Endothelial cell of umbilical vein (primary cell): ENCODE measurements around the gene APBA3. TPM values are rescaled to one million over a fixed set of nuclear protein-coding genes. Genes with fewer than 3 reads are reported as not detected.
"Not testable (repeated sequence)": the region's sequence is repeated elsewhere in the genome, so short reads cannot be mapped to it uniquely, and the experiment has no call there.

ENCODE experiments used
- BruUV-seq: library from RNA; stranded (reverse); fragments of 400-500 nt; replicated peaks from 2 replicates; lab custom pipeline; 2021; lab: Mats Ljungman, UMichigan
- CTCF ChIA-PET: fragments of 300-600, 350-600 bp; sonication (Branson Sonifier 250); formaldehyde crosslinking; loops from one replicate; lab custom pipeline; 2021; ENCODE audit warnings: antibody characterized with exemption, inconsistent platforms; lab: Charles Lee
- POLR2A ChIA-PET: fragments of 300-600, 350-600 bp; sonication (Branson Sonifier 250); formaldehyde crosslinking; loops from one replicate; lab custom pipeline; 2021; ENCODE audit warnings: antibody characterized with exemption, inconsistent platforms; lab: Charles Lee
- DNase-seq: peaks from one replicate; pipeline ENCODE4 v3.0.0-alpha.2; 2011; ENCODE audit warnings: low read depth, low spot score
- FAIRE-seq: peaks from 2 replicates; lab custom pipeline; 2011; peaks lifted over from hg19 to GRCh38; lab: Jason Lieb, UNC
- H2AFZ ChIP-seq: 2 replicates; pipeline ENCODE4 v1.6.0; 2012; ENCODE audit warnings: low read depth, low read length, control low read depth, inconsistent platforms
- H3K27ac ChIP-seq: 2 replicates; pipeline ENCODE4 v1.5.1; 2011; ENCODE audit warnings: low read depth, mild to moderate bottlenecking, control low read depth, low read length, moderate library complexity; ENCODE audit not compliant: insufficient read depth
- H3K27me3 ChIP-seq, 2 experiments: 2 replicates each; pipeline versions ENCODE4 v1.6.0 to v1.6.1; 2011; ENCODE audit warnings: low read length in 2 of 2, mixed read lengths in 1 of 2; ENCODE audit not compliant: control insufficient read depth in 2 of 2, insufficient read depth in 2 of 2
- H3K36me3 ChIP-seq, 2 experiments: 2 replicates in 1 of 2; 3 replicates in 1 of 2; pipeline ENCODE4 v1.5.1; 2011; ENCODE audit warnings: low read length in 2 of 2, mild to moderate bottlenecking in 1 of 2, moderate library complexity in 1 of 2; ENCODE audit not compliant: control insufficient read depth in 2 of 2, insufficient read depth in 2 of 2; ENCODE audit errors: extremely low read depth in 1 of 2
- H3K4me1 ChIP-seq: 3 replicates; pipeline ENCODE4 v1.5.1; 2011; ENCODE audit warnings: mild to moderate bottlenecking, low read length; ENCODE audit not compliant: control insufficient read depth, insufficient read depth; ENCODE audit errors: extremely low read depth
- H3K4me2 ChIP-seq: 2 replicates; pipeline ENCODE4 v1.6.1; 2011; ENCODE audit warnings: low read length, control low read depth, mixed read lengths; ENCODE audit not compliant: insufficient read depth
- H3K4me3 ChIP-seq, 3 experiments: fragments of 200-600 bp in 1 of 3; sonication (generic), shearing (Covaris generic) in 1 of 3; replicated peaks in 1 of 3; 2 replicates each; pipeline ENCODE4 v1.5.1; 2011 to 2016; ENCODE audit warnings: control low read depth in 3 of 3, low read length in 3 of 3, mild to moderate bottlenecking in 2 of 3, inconsistent platforms in 1 of 3, low read depth in 1 of 3, moderate library complexity in 1 of 3; ENCODE audit not compliant: insufficient read depth in 1 of 3
- H3K79me2 ChIP-seq: 2 replicates; pipeline ENCODE4 v1.6.0; 2012; ENCODE audit warnings: low read length, inconsistent platforms; ENCODE audit not compliant: control insufficient read depth, insufficient read depth
- H3K9ac ChIP-seq: replicated peaks from 2 replicates; pipeline ENCODE3; 2011; ENCODE audit warnings: low read length, control low read depth; ENCODE audit not compliant: insufficient read depth; ENCODE audit errors: extremely low read depth
- H3K9me1 ChIP-seq: replicated peaks from 3 replicates; pipeline ENCODE4 v1.6.0; 2011; ENCODE audit warnings: mild to moderate bottlenecking, low read length; ENCODE audit not compliant: control insufficient read depth, insufficient read depth; ENCODE audit errors: extremely low read depth
- H3K9me3 ChIP-seq: replicated peaks from 2 replicates; pipeline ENCODE4 v1.5.1; 2012; ENCODE audit warnings: low read length, inconsistent platforms; ENCODE audit not compliant: control insufficient read depth, insufficient read depth
- H4K20me1 ChIP-seq: replicated peaks from 2 replicates; pipeline ENCODE3; 2011; ENCODE audit warnings: mild to moderate bottlenecking, low read length; ENCODE audit not compliant: control insufficient read depth, insufficient read depth; ENCODE audit errors: extremely low read depth
- EZH2 ChIP-seq: IDR thresholded peaks from 2 replicates; pipeline ENCODE4 v1.6.1; 2012; ENCODE audit warnings: borderline replicate concordance, low read depth, mild to moderate bottlenecking, moderate library complexity, low read length, inconsistent platforms; ENCODE audit not compliant: severe bottlenecking
- FOS ChIP-seq: IDR thresholded peaks from 2 replicates; pipeline ENCODE4 v1.6.1; 2011; ENCODE audit warnings: mild to moderate bottlenecking, low read length, moderate library complexity, borderline replicate concordance; ENCODE audit not compliant: insufficient read depth
- JUN ChIP-seq: IDR thresholded peaks from 2 replicates; pipeline ENCODE4 v1.6.1; 2011; ENCODE audit warnings: borderline replicate concordance, low read depth; ENCODE audit not compliant: insufficient read length, insufficient read depth
- MYC ChIP-seq: IDR thresholded peaks from one replicate; pipeline ENCODE4 v1.6.1; 2011; ENCODE audit warnings: mild to moderate bottlenecking, low read depth, low read length
- POLR2AphosphoS5 ChIP-seq: IDR thresholded peaks from 2 replicates; pipeline ENCODE4 v1.6.1; 2012; ENCODE audit warnings: low read depth, mild to moderate bottlenecking, control low read depth, low read length, moderate library complexity; ENCODE audit not compliant: insufficient read depth
- dilution Hi-C: fragments of 300-500 bp; cut with MboI; formaldehyde crosslinking; loops from one replicate; pipeline ENCODE4 v1.15.0; 2019; ENCODE audit warnings: low sequenced_read_pairs; ENCODE audit not compliant: extremely low pct_ligation_motif_present
- intact Hi-C: fragments of 100-400 bp; cut with micrococcal nuclease; formaldehyde crosslinking; loops from one replicate; pipeline ENCODE4 v1.10.0; 2022
- polyA plus RNA-seq, 4 experiments: library from polyadenylated mRNA; depleted of rRNA in 3 of 4; stranded (reverse) in 3 of 4; unstranded in 1 of 4; fragments of >200 nt; gene quantifications; 2 replicates each; pipeline versions ENCODE4 v1.2.1 to v1.2.3, GENCODE V29; 2011 to 2012; ENCODE audit warnings: missing spikeins in 1 of 4
- total RNA-seq: library from RNA; stranded (reverse); gene quantifications from 2 replicates; pipeline ENCODE4 v1.2.3, GENCODE V29; 2021

The APBA3 gene
- total and polyA plus RNA-seq, 2 donors (not counting 3 experiments of a cell fraction or from before 2014, with no cell fraction given) = 23.4 to 25.1 TPM

GRCh38 chr19:3765757-3766156 lies 4.3 kb upstream of the APBA3 start:
- dilution Hi-C loops, H3K27ac ChIP-seq, H3K9me1 ChIP-seq, H3K27me3 ChIP-seq, POLR2A ChIA-PET, FAIRE-seq, H3K9ac ChIP-seq, H3K9me3 ChIP-seq, intact Hi-C loops, H4K20me1 ChIP-seq, H3K4me3 ChIP-seq, DNase-seq, BruUV-seq, H3K4me2 ChIP-seq, H2AFZ ChIP-seq: not testable (repeated sequence)
- CTCF ChIA-PET = interaction anchor here (2.1 kb wide), 1 partner anchor 55 kb away, joined by 8 read pairs; no protein-coding TSS in a partner anchor
- Histone ChIP-seq H3K36me3 (peaks cover 2 to 10% of the 10 kb centered on the region in 2 experiments), H3K79me2 (peaks cover 10% of the 10 kb centered on the region), H3K4me1 (peaks cover 17% of the 10 kb centered on the region)

- Histone ChIP-seq H3K36me3 (peaks cover 2 to 10% of the 10 kb centered on the region in 2 experiments), H3K4me1 (peaks cover 17% of the 10 kb centered on the region), H3K4me3 (no peak overlapping the region), H3K27ac (no peak overlapping the region), H2AFZ (no peak overlapping the region), H3K9me1 (no peaks in the 10 kb centered on the region), H3K79me2 (peaks cover 13% of the 10 kb centered on the region), H3K9me3 (no peaks in the 10 kb centered on the region), H4K20me1 (no peaks in the 10 kb centered on the region), H3K9ac (no peak overlapping the region), H3K4me2 (no peak overlapping the region), H3K27me3 (no peaks in the 10 kb centered on the region)
- BruUV-seq = no TSS peak
- intact Hi-C loops = no loop called here
- CTCF ChIA-PET = no interaction called here
- TF ChIP-seq POLR2AphosphoS5 (peak; percentile 49), EZH2 (no peak), MYC (no peak), JUN (peak; percentile 7), FOS (peak; percentile 40)
- DNase-seq = peak; percentile 13
- FAIRE-seq = no peak
- dilution Hi-C loops = no loop called here
- POLR2A ChIA-PET = no interaction called here
These were observed 3.6 kb upstream of the APBA3 start for GRCh38 chr19:3765121-3765520.
